Uterus (tissue), 4 donors: ENCODE measurements around the gene PLXNA2. TPM values are rescaled to one million over a fixed set of nuclear protein-coding genes. Genes with fewer than 3 reads are reported as not detected.

Experiments
- DNase-seq, 2 donors: peaks; one replicate each; pipeline ENCODE4 v3.0.0-alpha.2; 2019 to 2020
- H3K27ac ChIP-seq, 2 donors: fragments of 200-600 bp; sonication (generic); 1 replicate in 1 of 2; 2 replicates in 1 of 2; pipeline ENCODE4 v1.5.1; 2016 to 2018
- H3K27me3 ChIP-seq, 2 donors: fragments of 200-600 bp; sonication (generic); one replicate each; pipeline ENCODE4 v1.5.1; 2018 to 2019; ENCODE audit warnings: control low read depth in 1 of 2
- H3K36me3 ChIP-seq, 2 donors: fragments of 200-600 bp; sonication (generic); one replicate each; pipeline ENCODE4 v1.5.1; 2019; ENCODE audit warnings: control low read depth in 1 of 2
- H3K4me1 ChIP-seq, 2 donors: fragments of 200-600 bp; sonication (generic); one replicate each; pipeline ENCODE4 v1.5.1; 2018 to 2019; ENCODE audit warnings: control low read depth in 1 of 2
- H3K4me3 ChIP-seq, 2 donors: fragments of 200-600 bp; sonication (generic); 1 replicate in 1 of 2; 2 replicates in 1 of 2; pipeline ENCODE4 v1.5.1; 2018 to 2019; ENCODE audit warnings: mild to moderate bottlenecking in 1 of 2
- H3K9me3 ChIP-seq, 2 donors: fragments of 200-600 bp; sonication (generic); one replicate each; pipeline ENCODE4 v1.5.1; 2019; ENCODE audit warnings: control low read depth in 1 of 2
- CTCF ChIP-seq, 4 experiments: fragments of 200-600 bp in 2 of 4; fragments of 450-650 bp in 2 of 4; sonication (generic) in 2 of 4; IDR thresholded peaks; one replicate each; pipeline ENCODE4 v1.5.1; 2016 to 2019; ENCODE audit warnings: antibody characterized with exemption in 4 of 4, mild to moderate bottlenecking in 2 of 4, moderate library complexity in 1 of 4
- POLR2A ChIP-seq, 2 donors: fragments of 450-650 bp; IDR thresholded peaks; one replicate each; pipeline ENCODE4 v1.6.1; 2016; ENCODE audit warnings: antibody characterized with exemption in 2 of 2, mild to moderate bottlenecking in 1 of 2, moderate library complexity in 1 of 2
- intact Hi-C: fragments of 100-400 bp; cut with DNase I; formaldehyde crosslinking; loops from one replicate; pipeline ENCODE4 v1.15.1; 2023; ENCODE audit warnings: low total_unique reads
- total RNA-seq, 4 donors: library from RNA; depleted of rRNA in 3 of 4; stranded (reverse); fragments of >200 nt in 3 of 4; gene quantifications; one replicate each; pipeline versions ENCODE4 v1.1.0 to v1.2.4, GENCODE V29; 2014 to 2023
- donor health status: DM: yes; HTN: yes; CAD: no.

The PLXNA2 gene
- total RNA-seq, 4 donors from 2014 or later: 5.4 to 94.5 (median 9.5) TPM

GRCh38 chr1:208127284-208127683 is 116.9 kb downstream of the PLXNA2 start:
- H3K36me3 ChIP-seq: no peaks in the 10 kb centered on the region
- no peak for DNase-seq
- H3K9me3 ChIP-seq: no peaks in the 10 kb centered on the region
- H3K4me1 ChIP-seq: no peaks in the 10 kb centered on the region
- H3K4me3 ChIP-seq: no peak overlapping the region
- H3K27ac ChIP-seq: peak overlapping the region in 1 of 2 donors; percentile 69
- intact Hi-C loops: no loop called here
- TF ChIP-seq CTCF (IDR thresholded peaks at IDR 0.05) (no peak), POLR2A (IDR thresholded peaks at IDR 0.05) (no peak)
- H3K27me3 ChIP-seq: no peaks in the 10 kb centered on the region

- Histone ChIP-seq H3K36me3 (no peaks in the 10 kb centered on the region), H3K4me3 (no peak overlapping the region), H3K27me3 (no peaks in the 10 kb centered on the region), H3K9me3 (no peaks in the 10 kb centered on the region), H3K27ac (no peak overlapping the region), H3K4me1 (no peaks in the 10 kb centered on the region)
- intact Hi-C loops: no loop called here
- no peak for TF ChIP-seq CTCF (IDR thresholded peaks at IDR 0.05)
- TF ChIP-seq POLR2A (IDR thresholded peaks at IDR 0.05): no peak
- DNase-seq: no peak
These were observed 118.1 kb downstream of the PLXNA2 start for GRCh38 chr1:208126108-208126507.

- Histone ChIP-seq H3K27ac (no peak overlapping the region), H3K36me3 (no peaks in the 10 kb centered on the region)
These were observed 121.4 kb downstream of the PLXNA2 start for GRCh38 chr1:208122612-208123358.

GRCh38 chr1:208121813-208122364 is 122.3 kb downstream of the PLXNA2 start:
- no peak for TF ChIP-seq CTCF (IDR thresholded peaks at IDR 0.05)
- no peak for TF ChIP-seq POLR2A (IDR thresholded peaks at IDR 0.05)
- intact Hi-C loops: no loop called here
- H3K27me3 ChIP-seq: no peaks in the 10 kb centered on the region
- H3K4me1 ChIP-seq: no peaks in the 10 kb centered on the region
- no peaks in the 10 kb centered on the region for H3K36me3 ChIP-seq
- no peak overlapping the region for H3K27ac ChIP-seq
- H3K4me3 ChIP-seq: no peak overlapping the region
- H3K9me3 ChIP-seq: no peaks in the 10 kb centered on the region
- no peak for DNase-seq

More at GRCh38 chr1:208122612-208123358, 121.4 kb downstream of the PLXNA2 start:
- intact Hi-C loops: no loop called here
- TF ChIP-seq CTCF (IDR thresholded peaks at IDR 0.05) (no peak), POLR2A (IDR thresholded peaks at IDR 0.05) (no peak)
- no peak overlapping the region for H3K4me3 ChIP-seq
- no peaks in the 10 kb centered on the region for H3K27me3 ChIP-seq
- no peak for DNase-seq
- H3K4me1 ChIP-seq: no peaks in the 10 kb centered on the region
- no peaks in the 10 kb centered on the region for H3K9me3 ChIP-seq

GRCh38 chr1:208120431-208120790 is 123.8 kb downstream of the PLXNA2 start:
- no peak overlapping the region for H3K4me3 ChIP-seq
- H3K27ac ChIP-seq: no peak overlapping the region
- H3K36me3 ChIP-seq: no peaks in the 10 kb centered on the region
- no peak for DNase-seq
- no peaks in the 10 kb centered on the region for H3K4me1 ChIP-seq
- TF ChIP-seq CTCF (IDR thresholded peaks at IDR 0.05) (no peak), POLR2A (IDR thresholded peaks at IDR 0.05) (no peak)
- no peaks in the 10 kb centered on the region for H3K9me3 ChIP-seq
- H3K27me3 ChIP-seq: no peaks in the 10 kb centered on the region
- intact Hi-C loops: no loop called here
